Measurements from ENCODE around the gene DHX29. TPM values are rescaled to one million over a fixed set of nuclear protein-coding genes. Genes with fewer than 3 reads are reported as not detected.

DHX29 gene
- total RNA-seq, 1 experiment from 2014 or later, result 30.1 TPM

DNA sequence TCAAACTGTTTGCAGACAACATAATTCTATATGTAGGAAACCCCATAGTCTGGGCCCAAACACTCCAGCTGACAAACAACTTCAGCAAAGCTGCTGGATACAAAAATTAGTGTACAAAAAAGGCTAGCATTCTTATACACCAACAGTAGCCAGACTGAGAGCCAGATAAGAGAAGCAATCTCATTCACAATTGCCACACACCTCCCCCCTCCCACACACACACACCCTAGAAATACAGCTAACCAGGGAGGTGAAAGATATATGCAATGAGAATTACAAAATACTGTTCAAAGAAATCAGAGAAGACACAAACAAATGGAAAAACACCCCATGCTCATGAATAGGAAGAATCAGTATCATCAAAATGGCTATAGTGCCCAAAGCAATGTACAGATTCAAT, 9.3 kb upstream of the DHX29 start:
- Histone ChIP-seq H3K9me3 (ENCODE audit: control insufficient read depth, insufficient read depth, low read depth, low read length) (no peaks in the 10 kb centered on the region), H3K27ac (ENCODE audit: low read length) (no peak overlapping the region), H3K36me3 (ENCODE audit: control insufficient read depth, insufficient read depth, low read length) (no peaks in the 10 kb centered on the region), H3K27me3 (ENCODE audit: control insufficient read depth, insufficient read depth, low read length) (no peaks in the 10 kb centered on the region), H3K4me3 (ENCODE audit: low read depth in 2 of 2, low read length in 2 of 2) (no peak overlapping the region), H3K4me1 (ENCODE audit: control insufficient read depth, insufficient read depth, low read length) (peaks cover 5% of the 10 kb centered on the region; the same call in 1 of the 2 replicates)
- in situ Hi-C loops (cut with HindIII; ENCODE audit: low pct_unique_long_range_greater_than_20kb, low sequenced_read_pairs) (no loop called here), intact Hi-C loops (cut with micrococcal nuclease; ENCODE audit: unreplicated experiment) (no loop called here)
- ATAC-seq, result no peak
- ChIA-PET POLR2A (no interaction called here), CTCF (no interaction called here)
- no peak for TF ChIP-seq POLR2AphosphoS5 (IDR thresholded peaks at IDR 0.05; ENCODE audit: low read depth, low read length)
- TF ChIP-seq, protein P1, sequence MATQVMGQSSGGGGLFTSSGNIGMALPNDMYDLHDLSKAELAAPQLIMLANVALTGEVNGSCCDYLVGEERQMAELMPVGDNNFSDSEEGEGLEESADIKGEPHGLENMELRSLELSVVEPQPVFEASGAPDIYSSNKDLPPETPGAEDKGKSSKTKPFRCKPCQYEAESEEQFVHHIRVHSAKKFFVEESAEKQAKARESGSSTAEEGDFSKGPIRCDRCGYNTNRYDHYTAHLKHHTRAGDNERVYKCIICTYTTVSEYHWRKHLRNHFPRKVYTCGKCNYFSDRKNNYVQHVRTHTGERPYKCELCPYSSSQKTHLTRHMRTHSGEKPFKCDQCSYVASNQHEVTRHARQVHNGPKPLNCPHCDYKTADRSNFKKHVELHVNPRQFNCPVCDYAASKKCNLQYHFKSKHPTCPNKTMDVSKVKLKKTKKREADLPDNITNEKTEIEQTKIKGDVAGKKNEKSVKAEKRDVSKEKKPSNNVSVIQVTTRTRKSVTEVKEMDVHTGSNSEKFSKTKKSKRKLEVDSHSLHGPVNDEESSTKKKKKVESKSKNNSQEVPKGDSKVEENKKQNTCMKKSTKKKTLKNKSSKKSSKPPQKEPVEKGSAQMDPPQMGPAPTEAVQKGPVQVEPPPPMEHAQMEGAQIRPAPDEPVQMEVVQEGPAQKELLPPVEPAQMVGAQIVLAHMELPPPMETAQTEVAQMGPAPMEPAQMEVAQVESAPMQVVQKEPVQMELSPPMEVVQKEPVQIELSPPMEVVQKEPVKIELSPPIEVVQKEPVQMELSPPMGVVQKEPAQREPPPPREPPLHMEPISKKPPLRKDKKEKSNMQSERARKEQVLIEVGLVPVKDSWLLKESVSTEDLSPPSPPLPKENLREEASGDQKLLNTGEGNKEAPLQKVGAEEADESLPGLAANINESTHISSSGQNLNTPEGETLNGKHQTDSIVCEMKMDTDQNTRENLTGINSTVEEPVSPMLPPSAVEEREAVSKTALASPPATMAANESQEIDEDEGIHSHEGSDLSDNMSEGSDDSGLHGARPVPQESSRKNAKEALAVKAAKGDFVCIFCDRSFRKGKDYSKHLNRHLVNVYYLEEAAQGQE (IDR thresholded peaks at IDR 0.05; ENCODE audit: insufficient read depth in 1 of 2, low read depth in 2 of 2, low read length in 1 of 2), result no peak
- TF ChIP-seq SIN3A (IDR thresholded peaks at IDR 0.05; ENCODE audit: borderline replicate concordance, insufficient read depth, low read depth, low read length), result no peak
- no peak for TF ChIP-seq CTCF (IDR thresholded peaks at IDR 0.05)
- no peak for TF ChIP-seq TCF7L2 (IDR thresholded peaks at IDR 0.05; ENCODE audit: low read depth, low read length)
- no TSS peak for BruUV-seq (replicated peaks)
- no peak for DNase-seq (ENCODE audit: low read depth, low spot score)

DNA sequence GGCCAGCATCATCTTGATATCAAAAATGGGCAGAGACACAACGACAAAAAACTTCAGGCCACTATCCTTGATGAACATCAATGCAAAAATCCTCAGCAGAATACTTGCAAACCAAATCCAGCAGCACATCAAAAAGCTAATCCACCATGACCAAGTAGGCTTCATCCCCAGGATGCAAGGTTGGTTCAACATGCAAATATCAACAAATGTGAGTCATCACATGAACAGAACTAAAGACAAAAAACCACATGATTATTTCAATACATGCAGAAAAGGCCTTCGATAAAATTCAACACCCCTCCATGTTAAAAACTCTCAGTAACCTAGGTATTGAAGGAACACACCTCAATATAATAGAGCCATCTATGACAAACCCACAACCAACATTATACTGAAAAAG, 8.8 kb upstream of the DHX29 start:
- CTCF ChIA-PET, result no interaction called here
- POLR2A ChIA-PET, result no interaction called here
- DNase-seq (ENCODE audit: low read depth, low spot score), result no peak
- Histone ChIP-seq H3K4me3 (ENCODE audit: low read depth in 2 of 2, low read length in 2 of 2) (no peak overlapping the region), H3K9me3 (ENCODE audit: control insufficient read depth, insufficient read depth, low read depth, low read length) (no peaks in the 10 kb centered on the region), H3K4me1 (ENCODE audit: control insufficient read depth, insufficient read depth, low read length) (peaks cover 5% of the 10 kb centered on the region; the same call in 1 of the 2 replicates), H3K36me3 (ENCODE audit: control insufficient read depth, insufficient read depth, low read length) (no peaks in the 10 kb centered on the region), H3K27me3 (ENCODE audit: control insufficient read depth, insufficient read depth, low read length) (no peaks in the 10 kb centered on the region), H3K27ac (ENCODE audit: low read length) (no peak overlapping the region)
- no TSS peak for BruUV-seq (replicated peaks)
- no peak for ATAC-seq
- intact Hi-C loops (cut with micrococcal nuclease; ENCODE audit: unreplicated experiment) (no loop called here), in situ Hi-C loops (cut with HindIII; ENCODE audit: low pct_unique_long_range_greater_than_20kb, low sequenced_read_pairs) (no loop called here)
- TF ChIP-seq POLR2AphosphoS5 (IDR thresholded peaks at IDR 0.05; ENCODE audit: low read depth, low read length) (no peak), TCF7L2 (IDR thresholded peaks at IDR 0.05; ENCODE audit: low read depth, low read length) (no peak), SIN3A (IDR thresholded peaks at IDR 0.05; ENCODE audit: borderline replicate concordance, insufficient read depth, low read depth, low read length) (no peak), CTCF (IDR thresholded peaks at IDR 0.05) (no peak)
- TF ChIP-seq, protein P1 (IDR thresholded peaks at IDR 0.05; ENCODE audit: insufficient read depth in 1 of 2, low read depth in 2 of 2, low read length in 1 of 2), result no peak

Data from Panc1 (cell line).